NOMO-1 treated with DMSO at 0.1 percent for 48 hours (cell line): ENCODE measurements around the gene POU5F2.
A peak's percentile ranks its signal among the peaks of the same experiment; 100 is the strongest.

ENCODE experiments used
- DNase-seq: peaks from one replicate; lab custom pipeline; 2025; ENCODE audit not compliant: unreplicated experiment; lab: John Stamatoyannopoulos, UW

Gene POU5F2, protein sequence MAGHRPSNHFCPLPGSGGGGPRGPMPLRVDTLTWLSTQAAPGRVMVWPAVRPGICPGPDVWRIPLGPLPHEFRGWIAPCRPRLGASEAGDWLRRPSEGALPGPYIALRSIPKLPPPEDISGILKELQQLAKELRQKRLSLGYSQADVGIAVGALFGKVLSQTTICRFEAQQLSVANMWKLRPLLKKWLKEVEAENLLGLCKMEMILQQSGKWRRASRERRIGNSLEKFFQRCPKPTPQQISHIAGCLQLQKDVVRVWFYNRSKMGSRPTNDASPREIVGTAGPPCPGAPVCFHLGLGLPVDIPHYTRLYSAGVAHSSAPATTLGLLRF

DNA sequence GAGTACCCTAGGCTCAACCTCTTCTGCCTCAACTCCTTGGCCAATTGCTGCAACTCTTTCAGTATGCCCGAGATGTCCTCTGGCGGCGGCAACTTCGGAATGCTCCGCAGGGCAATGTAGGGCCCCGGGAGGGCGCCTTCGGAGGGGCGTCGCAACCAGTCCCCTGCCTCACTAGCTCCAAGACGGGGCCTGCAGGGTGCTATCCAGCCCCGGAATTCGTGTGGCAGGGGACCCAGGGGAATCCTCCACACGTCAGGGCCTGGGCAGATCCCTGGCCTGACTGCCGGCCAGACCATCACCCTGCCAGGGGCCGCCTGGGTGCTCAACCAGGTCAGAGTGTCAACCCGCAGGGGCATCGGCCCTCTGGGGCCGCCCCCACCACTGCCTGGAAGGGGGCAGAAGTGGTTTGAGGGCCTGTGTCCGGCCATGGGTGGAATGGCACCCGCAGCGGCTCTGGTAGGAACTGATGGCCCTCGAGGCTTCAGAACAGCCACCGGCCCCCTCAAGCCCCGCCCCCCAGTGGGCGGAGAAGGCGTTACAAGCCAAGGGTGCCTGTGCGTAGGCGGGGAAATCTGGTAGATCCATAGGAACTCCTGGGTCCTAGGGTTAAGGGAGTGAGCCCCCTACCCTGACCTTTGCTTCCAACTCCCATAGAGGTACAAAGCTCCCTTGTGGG is at the start of gene POU5F2:
POU5F2 (minus strand) TSS at position 465 of the 676 bp plus-strand sequence; CDS start at position 428, 37 bp downstream.
- DNase-seq, result no peak

DNA sequence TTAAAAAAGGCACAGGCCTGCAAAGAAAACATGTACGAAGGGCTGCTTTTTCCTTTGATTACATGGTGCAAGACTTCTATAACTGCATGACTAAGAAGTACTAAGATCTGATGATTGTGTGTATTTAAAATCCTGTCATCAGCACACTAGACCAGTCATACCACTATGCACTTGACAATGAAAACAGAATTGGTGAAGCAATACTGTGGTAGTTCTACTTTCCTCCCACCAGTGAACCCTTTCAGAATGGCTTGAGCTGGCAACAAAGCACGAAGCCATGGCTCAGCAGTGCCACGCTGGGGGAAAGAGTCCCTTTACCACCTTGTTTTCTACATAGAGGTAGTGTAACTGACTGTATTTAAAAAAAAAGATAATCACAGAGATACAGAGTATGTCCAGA is 49.0 kb upstream of the POU5F2 start:
- peak; percentile 1 for DNase-seq

- DNase-seq, result no peak
Measured at GRCh38 chr5:93789173-93790067, 48.0 kb upstream of the POU5F2 start.

GRCh38 chr5:93787598-93787997 is 46.2 kb upstream of the POU5F2 start:
- no peak for DNase-seq

- no peak for DNase-seq
Measured at GRCh38 chr5:93785475-93785874, 44.1 kb upstream of the POU5F2 start.

- no peak for DNase-seq
Measured at GRCh38 chr5:93782978-93783377, 41.6 kb upstream of the POU5F2 start.

GRCh38 chr5:93777620-93778019 is 36.2 kb upstream of the POU5F2 start:
- DNase-seq, result no peak

DNA sequence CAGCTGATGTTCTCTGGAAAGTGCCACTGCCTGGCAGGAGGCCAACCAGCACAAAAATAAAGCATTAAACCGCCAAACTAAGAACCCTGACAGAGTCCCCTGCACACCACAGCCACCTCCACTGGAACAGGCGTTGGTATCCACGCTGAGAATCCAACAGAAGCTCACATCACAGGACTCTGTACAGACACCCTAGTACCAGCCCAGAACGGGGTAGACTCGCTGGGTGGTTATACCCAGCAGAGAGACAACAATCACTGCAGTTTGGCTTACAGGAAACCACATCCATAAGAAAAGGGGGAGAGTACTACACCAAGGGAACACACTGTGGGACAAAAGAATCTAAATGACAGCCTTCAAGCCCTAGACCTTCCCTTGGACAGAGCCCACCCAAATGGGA is 15.0 kb upstream of the POU5F2 start:
- DNase-seq, result no peak

- DNase-seq, result no peak
Measured at GRCh38 chr5:93755716-93756115, 14.3 kb upstream of the POU5F2 start.

GRCh38 chr5:93748875-93749397 is 7.5 kb upstream of the POU5F2 start:
- no peak for DNase-seq

GRCh38 chr5:93746406-93747056 is 5.1 kb upstream of the POU5F2 start:
- DNase-seq, result no peak

DNA sequence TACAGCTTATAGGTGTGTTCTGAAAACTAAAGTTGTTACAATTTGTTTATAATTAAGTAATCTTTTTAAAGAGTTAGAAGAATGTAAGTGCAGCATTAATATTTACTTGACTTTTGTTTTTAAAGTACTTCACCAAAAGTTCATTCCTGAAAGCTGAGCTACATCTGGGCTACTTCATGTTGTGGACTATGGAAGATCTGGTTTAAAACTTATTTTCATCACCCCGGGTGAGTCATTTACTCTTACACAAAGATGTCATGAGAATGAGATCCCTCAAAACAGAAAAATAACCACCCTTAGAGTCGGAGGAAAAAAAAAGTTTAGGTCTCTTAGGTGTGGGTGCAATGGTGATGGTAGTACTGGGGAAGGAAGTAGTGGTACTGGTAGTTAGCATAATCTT is 5.1 kb downstream of the POU5F2 start:
- no peak for DNase-seq

GRCh38 chr5:93735378-93735777 is 6.0 kb downstream of the POU5F2 start:
- DNase-seq, result no peak

DNA sequence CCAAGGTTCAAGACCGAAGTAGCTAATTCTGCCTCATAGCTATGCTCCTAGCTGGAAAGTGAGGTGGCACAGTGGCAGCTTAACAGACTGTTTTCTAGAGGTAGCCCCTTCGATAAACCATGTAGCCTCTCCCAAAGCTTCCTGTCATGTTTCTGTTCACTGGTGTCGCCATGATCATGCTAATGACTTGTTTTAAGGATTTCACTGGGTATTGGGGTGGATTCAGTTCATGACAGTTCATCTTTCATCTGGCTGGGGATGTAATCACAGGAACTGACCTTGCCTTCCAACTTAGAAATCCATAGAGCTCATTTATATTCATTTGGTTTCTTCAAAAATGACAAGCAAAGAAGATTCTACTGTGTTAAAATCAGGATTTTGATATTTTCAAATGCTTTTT is 9.4 kb downstream of the POU5F2 start:
- DNase-seq, result no peak

DNA sequence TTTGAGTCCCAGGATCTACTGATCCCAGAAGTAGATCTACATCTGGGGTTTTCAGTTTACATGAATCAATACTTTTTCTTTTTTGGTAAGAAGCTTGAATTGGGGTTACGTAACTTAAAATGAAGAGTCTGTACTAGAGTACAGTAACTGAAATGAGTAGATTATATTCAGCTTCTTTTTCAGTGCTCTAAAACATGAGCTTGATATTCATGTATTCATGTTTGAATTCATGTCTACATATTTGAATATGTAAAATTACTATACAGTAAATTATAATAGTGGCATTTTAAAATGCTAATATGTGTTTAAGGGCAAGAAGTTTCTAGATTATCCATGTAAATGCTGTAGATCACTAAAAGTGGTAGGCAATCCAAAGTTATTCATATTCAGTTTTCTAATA is 14.8 kb downstream of the POU5F2 start:
- no peak for DNase-seq

DNA sequence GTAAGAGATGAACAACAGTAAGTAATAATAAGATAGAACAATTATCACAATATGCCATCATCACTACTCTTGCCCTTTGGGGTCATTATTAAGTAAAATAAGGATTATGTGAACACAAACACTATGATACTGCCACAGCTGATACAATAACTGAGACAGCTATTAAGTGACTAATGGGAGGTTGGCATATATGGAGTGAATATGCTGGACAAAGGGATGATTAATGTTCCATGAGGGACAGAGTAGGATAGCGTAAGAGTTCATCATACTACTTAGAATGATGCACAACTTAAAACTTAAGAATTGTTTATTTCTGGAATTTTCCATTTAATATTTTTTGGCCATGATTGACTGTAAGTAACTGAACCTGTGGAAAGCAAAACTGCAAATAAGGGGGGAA is 16.6 kb downstream of the POU5F2 start:
- DNase-seq, result no peak

GRCh38 chr5:93723681-93724080 is 17.7 kb downstream of the POU5F2 start:
- DNase-seq, result no peak

GRCh38 chr5:93723005-93723404 is 18.4 kb downstream of the POU5F2 start:
- DNase-seq, result no peak

GRCh38 chr5:93722588-93722987 is 18.8 kb downstream of the POU5F2 start:
- DNase-seq, result no peak

- DNase-seq, result no peak
Measured at GRCh38 chr5:93721511-93721910, 19.9 kb downstream of the POU5F2 start.

GRCh38 chr5:93721071-93721470 is 20.3 kb downstream of the POU5F2 start:
- DNase-seq, result no peak
